WTC11 (cell line): ENCODE results near the gene MR1.

Source experiments
- CTCF ChIP-seq: fragments of 200-600 bp; IDR thresholded peaks from 2 replicates; pipeline ENCODE4 v1.8.0; 2022; ENCODE audit warnings: antibody characterized with exemption
- USF2 ChIP-seq: sonication (generic); formaldehyde crosslinking; IDR thresholded peaks from 2 replicates; pipeline ENCODE4 v1.8.1; 2023; ENCODE audit warnings: mild to moderate bottlenecking, missing genetic modification reagents, moderate library complexity

DNA sequence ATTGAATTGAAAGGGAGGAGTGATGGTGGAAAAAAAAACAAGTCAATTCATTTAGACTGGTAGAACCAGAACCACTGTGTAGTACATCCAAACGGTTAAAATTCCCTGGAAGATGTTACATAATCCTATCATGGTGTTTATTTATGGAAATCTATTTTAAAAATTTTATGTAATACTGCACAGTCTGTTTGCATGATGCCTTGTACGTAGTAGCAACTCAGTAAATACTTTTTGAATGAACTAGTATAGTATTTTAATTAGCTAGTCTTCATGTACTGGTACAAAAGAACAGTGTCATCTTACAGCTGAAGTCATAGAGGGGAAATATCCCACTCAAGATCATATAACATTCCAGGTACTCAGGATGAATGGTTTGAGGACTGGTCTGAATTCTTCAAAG, 27.7 kb downstream of the MR1 start:
- TF ChIP-seq CTCF (no peak), USF2 (CRISPR knock-in tag) (no peak)
